DND-41 (cell line): Measurements from ENCODE around the gene BLZF1.

ENCODE experiments used
- CTCF ChIP-seq: IDR thresholded peaks from 2 replicates; pipeline ENCODE4 v1.5.1; 2012; ENCODE audit warnings: borderline replicate concordance, low read length, moderate library complexity, mild to moderate bottlenecking; ENCODE audit not compliant: poor library complexity, severe bottlenecking; ENCODE audit errors: extremely low read depth
- EZH2 ChIP-seq: IDR thresholded peaks from 3 replicates; pipeline ENCODE4 v1.6.1; 2012; ENCODE audit warnings: borderline replicate concordance, low read depth, mild to moderate bottlenecking, moderate library complexity, low read length, inconsistent platforms; ENCODE audit not compliant: severe bottlenecking

GRCh38 chr1:169327875-169328274, 40.1 kb upstream of the BLZF1 start:
- TF ChIP-seq CTCF: no peak
- TF ChIP-seq EZH2: no peak
